Measurements from ENCODE around the gene USP54. TPM values are rescaled to one million over a fixed set of nuclear protein-coding genes. Genes with fewer than 3 reads are reported as not detected.

USP54 gene
- total and polyA plus RNA-seq, 2 of the 13 experiments (the other 11 are each of a cell fraction or from before 2014, with no cell fraction given) = 18.1 to 25.0 TPM

DNA sequence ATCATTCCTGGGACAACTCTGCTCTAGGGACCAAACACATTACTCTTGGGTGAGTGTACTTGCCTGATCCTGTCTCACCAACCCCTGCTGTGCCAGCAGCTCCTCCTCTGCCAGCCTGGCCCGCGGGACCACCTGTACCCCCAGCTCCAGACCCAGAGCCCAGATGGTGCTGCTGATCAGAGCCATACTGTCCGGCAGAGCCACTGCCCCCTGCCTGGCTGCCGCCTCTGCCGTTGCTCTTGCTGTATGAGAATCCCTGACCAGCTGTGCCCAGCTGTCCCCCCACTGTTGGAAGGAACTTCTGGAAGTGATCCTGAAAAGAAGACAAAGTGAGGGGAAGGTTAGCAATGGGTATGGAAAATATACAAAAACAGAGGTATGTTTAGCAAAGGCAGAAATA is 43.3 kb upstream of the USP54 start:
- Histone ChIP-seq H3K4me1 (ENCODE audit: insufficient read depth, low read length) (peaks cover 18% of the 10 kb centered on the region), H3K4me3 (replicated peaks in 1 of 3; ENCODE audit: insufficient read depth in 1 of 3, low read depth in 2 of 3, low read length in 3 of 3) (no peak overlapping the region), H3K79me2 (ENCODE audit: insufficient read depth, low read length) (no peaks in the 10 kb centered on the region), H3K9ac (ENCODE audit: insufficient read depth, low read depth, low read length) (no peak overlapping the region), H3K4me2 (ENCODE audit: low read depth, low read length) (no peak overlapping the region), H3K36me3 (replicated peaks in 1 of 2; ENCODE audit: control insufficient read depth in 1 of 2, insufficient read depth in 2 of 2, low read length in 2 of 2) (no peaks in the 10 kb centered on the region), H3K27me3 (ENCODE audit: control insufficient read depth in 1 of 2, insufficient read depth in 2 of 2, low read length in 2 of 2) (peaks cover 0 to 8% of the 10 kb centered on the region in 2 experiments; a peak in 2 of 5 replicates), H3K27ac (ENCODE audit: extremely low read length, insufficient read depth, low read length) (no peak overlapping the region), H2AFZ (ENCODE audit: low read length) (no peak overlapping the region), H3K9me3 (ENCODE audit: low read length) (no peaks in the 10 kb centered on the region), H4K20me1 (ENCODE audit: insufficient read depth, low read length) (no peaks in the 10 kb centered on the region)
- BruUV-seq (replicated peaks) = no TSS peak
- POLR2A ChIA-PET = interaction anchor here (3.2 kb wide), 1 partner anchor 9 kb away, joined by 8 read pairs; no protein-coding TSS in a partner anchor
- 39% methylated on average over 5 of the region's 5 CpGs for WGBS (ENCODE audit: low lambda C conversion rate)
- intact Hi-C loops (cut with micrococcal nuclease; ENCODE audit: unreplicated experiment) = no loop called here
- in situ Hi-C loops (cut with HindIII; ENCODE audit: extremely low pct_ligation_motif_present, low pct_unique_long_range_greater_than_20kb) = loop anchor here (25.0 kb wide), 1 partner anchor 372 kb away; the partner anchor contains the start of gene MRPS16
- ATAC-seq = no peak
- FAIRE-seq = no peak
- no peak for DNase-seq (ENCODE audit: low spot score)
- CTCF ChIA-PET (ENCODE audit: low intra/inter-chr PET ratio, low total read pairs) = no interaction called here
- TF ChIP-seq MYC (CRISPR knock-in tag; IDR thresholded peaks at IDR 0.05; ENCODE audit: borderline replicate concordance) = no peak
- TF ChIP-seq ZNF549 (CRISPR knock-in tag; IDR thresholded peaks at IDR 0.05) = no peak
- TF ChIP-seq, protein P1, sequence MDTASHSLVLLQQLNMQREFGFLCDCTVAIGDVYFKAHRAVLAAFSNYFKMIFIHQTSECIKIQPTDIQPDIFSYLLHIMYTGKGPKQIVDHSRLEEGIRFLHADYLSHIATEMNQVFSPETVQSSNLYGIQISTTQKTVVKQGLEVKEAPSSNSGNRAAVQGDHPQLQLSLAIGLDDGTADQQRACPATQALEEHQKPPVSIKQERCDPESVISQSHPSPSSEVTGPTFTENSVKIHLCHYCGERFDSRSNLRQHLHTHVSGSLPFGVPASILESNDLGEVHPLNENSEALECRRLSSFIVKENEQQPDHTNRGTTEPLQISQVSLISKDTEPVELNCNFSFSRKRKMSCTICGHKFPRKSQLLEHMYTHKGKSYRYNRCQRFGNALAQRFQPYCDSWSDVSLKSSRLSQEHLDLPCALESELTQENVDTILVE (CRISPR knock-in tag; IDR thresholded peaks at IDR 0.05) = no peak
- TF ChIP-seq TSC22D2 (CRISPR knock-in tag; IDR thresholded peaks at IDR 0.05; ENCODE audit: borderline replicate concordance) = no peak
- TF ChIP-seq, protein P2, sequence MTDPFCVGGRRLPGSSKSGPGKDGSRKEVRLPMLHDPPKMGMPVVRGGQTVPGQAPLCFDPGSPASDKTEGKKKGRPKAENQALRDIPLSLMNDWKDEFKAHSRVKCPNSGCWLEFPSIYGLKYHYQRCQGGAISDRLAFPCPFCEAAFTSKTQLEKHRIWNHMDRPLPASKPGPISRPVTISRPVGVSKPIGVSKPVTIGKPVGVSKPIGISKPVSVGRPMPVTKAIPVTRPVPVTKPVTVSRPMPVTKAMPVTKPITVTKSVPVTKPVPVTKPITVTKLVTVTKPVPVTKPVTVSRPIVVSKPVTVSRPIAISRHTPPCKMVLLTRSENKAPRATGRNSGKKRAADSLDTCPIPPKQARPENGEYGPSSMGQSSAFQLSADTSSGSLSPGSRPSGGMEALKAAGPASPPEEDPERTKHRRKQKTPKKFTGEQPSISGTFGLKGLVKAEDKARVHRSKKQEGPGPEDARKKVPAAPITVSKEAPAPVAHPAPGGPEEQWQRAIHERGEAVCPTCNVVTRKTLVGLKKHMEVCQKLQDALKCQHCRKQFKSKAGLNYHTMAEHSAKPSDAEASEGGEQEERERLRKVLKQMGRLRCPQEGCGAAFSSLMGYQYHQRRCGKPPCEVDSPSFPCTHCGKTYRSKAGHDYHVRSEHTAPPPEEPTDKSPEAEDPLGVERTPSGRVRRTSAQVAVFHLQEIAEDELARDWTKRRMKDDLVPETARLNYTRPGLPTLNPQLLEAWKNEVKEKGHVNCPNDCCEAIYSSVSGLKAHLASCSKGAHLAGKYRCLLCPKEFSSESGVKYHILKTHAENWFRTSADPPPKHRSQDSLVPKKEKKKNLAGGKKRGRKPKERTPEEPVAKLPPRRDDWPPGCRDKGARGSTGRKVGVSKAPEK (CRISPR knock-in tag; IDR thresholded peaks at IDR 0.05; ENCODE audit: borderline replicate concordance) = no peak
- TF ChIP-seq, protein P3, sequence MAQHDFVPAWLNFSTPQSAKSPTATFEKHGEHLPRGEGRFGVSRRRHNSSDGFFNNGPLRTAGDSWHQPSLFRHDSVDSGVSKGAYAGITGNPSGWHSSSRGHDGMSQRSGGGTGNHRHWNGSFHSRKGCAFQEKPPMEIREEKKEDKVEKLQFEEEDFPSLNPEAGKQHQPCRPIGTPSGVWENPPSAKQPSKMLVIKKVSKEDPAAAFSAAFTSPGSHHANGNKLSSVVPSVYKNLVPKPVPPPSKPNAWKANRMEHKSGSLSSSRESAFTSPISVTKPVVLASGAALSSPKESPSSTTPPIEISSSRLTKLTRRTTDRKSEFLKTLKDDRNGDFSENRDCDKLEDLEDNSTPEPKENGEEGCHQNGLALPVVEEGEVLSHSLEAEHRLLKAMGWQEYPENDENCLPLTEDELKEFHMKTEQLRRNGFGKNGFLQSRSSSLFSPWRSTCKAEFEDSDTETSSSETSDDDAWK (CRISPR knock-in tag; IDR thresholded peaks at IDR 0.05) = no peak
- no peak for TF ChIP-seq RORA (CRISPR knock-in tag; IDR thresholded peaks at IDR 0.05)
- TF ChIP-seq KDM3A (CRISPR knock-in tag; IDR thresholded peaks at IDR 0.05; ENCODE audit: low read depth) = no peak
- TF ChIP-seq, protein P4, sequence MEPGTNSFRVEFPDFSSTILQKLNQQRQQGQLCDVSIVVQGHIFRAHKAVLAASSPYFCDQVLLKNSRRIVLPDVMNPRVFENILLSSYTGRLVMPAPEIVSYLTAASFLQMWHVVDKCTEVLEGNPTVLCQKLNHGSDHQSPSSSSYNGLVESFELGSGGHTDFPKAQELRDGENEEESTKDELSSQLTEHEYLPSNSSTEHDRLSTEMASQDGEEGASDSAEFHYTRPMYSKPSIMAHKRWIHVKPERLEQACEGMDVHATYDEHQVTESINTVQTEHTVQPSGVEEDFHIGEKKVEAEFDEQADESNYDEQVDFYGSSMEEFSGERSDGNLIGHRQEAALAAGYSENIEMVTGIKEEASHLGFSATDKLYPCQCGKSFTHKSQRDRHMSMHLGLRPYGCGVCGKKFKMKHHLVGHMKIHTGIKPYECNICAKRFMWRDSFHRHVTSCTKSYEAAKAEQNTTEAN (CRISPR knock-in tag; conservative IDR thresholded peaks at IDR 0.05) = no peak
- TF ChIP-seq, protein P5, sequence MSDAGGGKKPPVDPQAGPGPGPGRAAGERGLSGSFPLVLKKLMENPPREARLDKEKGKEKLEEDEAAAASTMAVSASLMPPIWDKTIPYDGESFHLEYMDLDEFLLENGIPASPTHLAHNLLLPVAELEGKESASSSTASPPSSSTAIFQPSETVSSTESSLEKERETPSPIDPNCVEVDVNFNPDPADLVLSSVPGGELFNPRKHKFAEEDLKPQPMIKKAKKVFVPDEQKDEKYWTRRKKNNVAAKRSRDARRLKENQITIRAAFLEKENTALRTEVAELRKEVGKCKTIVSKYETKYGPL (CRISPR knock-in tag; IDR thresholded peaks at IDR 0.05) = no peak
